ENCODE results near the gene NTSR2. TPM values are rescaled to one million over a fixed set of nuclear protein-coding genes. Genes with fewer than 3 reads are reported as not detected.

NTSR2 gene
- 0.10 TPM in 1 of 2 replicates, not detected in the other for total RNA-seq (2014; rRNA removed; shearing (Covaris generic))
- polyA plus RNA-seq (2016; fragmentation: Nextera tagmentation; extraction: Ambion mirVana), result 0.17 TPM in 1 of 2 replicates, not detected in the other
- long read RNA-seq, result 0 reads

- H3K27me3 ChIP-seq (ENCODE audit: insufficient read depth), result peaks cover 34% of the 10 kb centered on the region
- peaks cover 3% of the 10 kb centered on the region; the same call in 1 of the 3 replicates for H3K9me3 Mint-ChIP-seq
- H3K4me2 ChIP-seq, result peak within 1 kb of the TSS; percentile 83
- H3K36me3 Mint-ChIP-seq (ENCODE audit: low read depth), result no peaks in the 10 kb centered on the region
- peak within 1 kb of the TSS; percentile 46 for H3K4me3 Mint-ChIP-seq
- H3K79me2 ChIP-seq (replicated peaks; ENCODE audit: insufficient read depth), result no peaks in the 10 kb centered on the region
- no peak for TF ChIP-seq POLR2AphosphoS5 (IDR thresholded peaks at IDR 0.05; ENCODE audit: low read depth)
- TF ChIP-seq REST (IDR thresholded peaks at IDR 0.05; ENCODE audit: unreplicated experiment), result peak; percentile 98
- peak; percentile 46; the same call in 1 of the 2 replicates for TF ChIP-seq ZNF462 (CRISPR knock-in tag; IDR thresholded peaks at IDR 0.05)
- TF ChIP-seq ZNF114 (CRISPR knock-in tag; IDR thresholded peaks at IDR 0.05), result no peak
- no peak for TF ChIP-seq JUNB (IDR thresholded peaks at IDR 0.05; ENCODE audit: unreplicated experiment)
- TF ChIP-seq CTCF (conservative IDR thresholded peaks at IDR 0.05; ENCODE audit: low read depth in 2 of 2), result 0 out of 4 replicates have a peak, but pooled peaks of 1 of the 2 experiments have one; percentile 24
- no peak for TF ChIP-seq CREB1 (CRISPR knock-in tag; IDR thresholded peaks at IDR 0.05; ENCODE audit: low read depth)
- no peaks in the 10 kb centered on the region for H3K9me2 ChIP-seq (ENCODE audit: insufficient read depth)
- DNase-seq (ENCODE audit: low spot score) (peak; percentile 90), ATAC-seq (peak; percentile 97)
- H3K27me3 Mint-ChIP-seq (ENCODE audit: insufficient read depth, low read depth, poor library complexity), result peaks cover 22% of the 10 kb centered on the region
- no peaks in the 10 kb centered on the region; the same call in 1 of the 2 replicates for H3K4me1 ChIP-seq (ENCODE audit: insufficient read depth)
- peak within 1 kb of the TSS; percentile 52 for H3K4me3 ChIP-seq
- H3K4me1 Mint-ChIP-seq, result peaks cover 5% of the 10 kb centered on the region; the same call in 2 of the 3 replicates
- H3K27ac Mint-ChIP-seq, result no peak within 1 kb of the TSS
- no peaks in the 10 kb centered on the region for H3K36me3 ChIP-seq (ENCODE audit: insufficient read depth)
- H2AFZ ChIP-seq, result peak within 1 kb of the TSS; percentile 86
- H4K20me1 ChIP-seq (replicated peaks; ENCODE audit: insufficient read depth), result no peaks in the 10 kb centered on the region
- no peak within 1 kb of the TSS for H3K27ac ChIP-seq (ENCODE audit: low read depth)
- no peaks in the 10 kb centered on the region for H3F3A ChIP-seq (replicated peaks; ENCODE audit: low read depth)
These were observed at the start of gene NTSR2 for GRCh38 chr2:11669454-11670291. Gene NTSR2 (minus strand): TSS chr2:11670195. CDS start chr2:11670129, 66 bp downstream.
